ENCODE measurements around the gene GTPBP2.
A peak's percentile ranks its signal among the peaks of the same experiment; 100 is the strongest.
"Not testable (repeated sequence)": the region's sequence is repeated elsewhere in the genome, so short reads cannot be mapped to it uniquely, and the experiment has no call there.

The GTPBP2 gene

GRCh38 chr6:43623880-43624785 lies 4.9 kb downstream of the GTPBP2 start:
- DNase-seq, result no peak

- no peak for DNase-seq
Measured at GRCh38 chr6:43622541-43622940, 6.5 kb downstream of the GTPBP2 start.

GRCh38 chr6:43621836-43622180 lies 7.3 kb downstream of the GTPBP2 start:
- no peak for DNase-seq

GRCh38 chr6:43621078-43621835 lies 7.8 kb downstream of the GTPBP2 start:
- no peak for DNase-seq

GRCh38 chr6:43616725-43617472 lies 12.2 kb downstream of the GTPBP2 start:
- DNase-seq, result no peak

GRCh38 chr6:43614396-43614730 lies 14.7 kb downstream of the GTPBP2 start:
- no peak for DNase-seq

- DNase-seq, result no peak
Measured at GRCh38 chr6:43613721-43614395, 15.2 kb downstream of the GTPBP2 start.

- no peak for DNase-seq
Measured at GRCh38 chr6:43610431-43610830, 18.6 kb downstream of the GTPBP2 start.

- no peak for DNase-seq
Measured at GRCh38 chr6:43609402-43609801, 19.7 kb downstream of the GTPBP2 start.

GRCh38 chr6:43608807-43609206 lies 20.3 kb downstream of the GTPBP2 start:
- DNase-seq, result peak; percentile 25 to 57

GRCh38 chr6:43608310-43608763 lies 20.7 kb downstream of the GTPBP2 start:
- DNase-seq, result peak; percentile 64 to 69

- DNase-seq, result no peak
Measured at GRCh38 chr6:43606019-43606418, 23.0 kb downstream of the GTPBP2 start.

GRCh38 chr6:43604174-43604573 lies 24.9 kb downstream of the GTPBP2 start:
- no peak for DNase-seq

GRCh38 chr6:43600595-43600994 lies 28.5 kb downstream of the GTPBP2 start:
- no peak for DNase-seq

GRCh38 chr6:43593938-43594337 lies 35.1 kb downstream of the GTPBP2 start:
- DNase-seq, result no peak

GRCh38 chr6:43589564-43589963 lies 39.5 kb downstream of the GTPBP2 start:
- not testable (repeated sequence) for DNase-seq

- DNase-seq, result no peak
Measured at GRCh38 chr6:43588194-43588593, 40.9 kb downstream of the GTPBP2 start.

- no peak for DNase-seq
Measured at GRCh38 chr6:43584892-43585570, 44.0 kb downstream of the GTPBP2 start.

- no peak for DNase-seq
Measured at GRCh38 chr6:43582911-43583310, 46.2 kb downstream of the GTPBP2 start.

GRCh38 chr6:43579171-43579570 lies 49.9 kb downstream of the GTPBP2 start:
- no peak for DNase-seq

- DNase-seq, result no peak
Measured at GRCh38 chr6:43578748-43579147, 50.3 kb downstream of the GTPBP2 start.
